ENCODE results near the gene ZNF329.

ZNF329 gene

GRCh38 chr19:58088521-58089052 lies 62.0 kb downstream of the ZNF329 start:
- no peaks in the 10 kb centered on the region for H3K4me1 ChIP-seq (ENCODE audit: insufficient read depth, low read length, poor library complexity, severe bottlenecking)
- peaks cover 14% of the 10 kb centered on the region; the same call in 1 of the 2 replicates for H3K9me3 ChIP-seq (ENCODE audit: insufficient read depth, low read depth, low read length)

GRCh38 chr19:58086825-58087710 lies 63.5 kb downstream of the ZNF329 start:
- Histone ChIP-seq H2AFZ (ENCODE audit: low read length) (no peak overlapping the region), H3K36me3 (ENCODE audit: insufficient read depth, low read length) (no peaks in the 10 kb centered on the region), H3F3A (ENCODE audit: low read depth) (no peaks in the 10 kb centered on the region), H3K9me3 (ENCODE audit: insufficient read depth, low read depth, low read length) (peaks cover 16% of the 10 kb centered on the region; the same call in 1 of the 2 replicates), H3K9ac (ENCODE audit: low read depth, low read length, poor library complexity, severe bottlenecking) (no peak overlapping the region), H3K4me2 (ENCODE audit: low read depth, low read length, poor library complexity, severe bottlenecking) (no peak overlapping the region), H4K20me1 (ENCODE audit: insufficient read depth, low read length, poor library complexity, severe bottlenecking) (no peaks in the 10 kb centered on the region), H3K27me3 (ENCODE audit: insufficient read depth, low read length, poor library complexity, severe bottlenecking) (no peaks in the 10 kb centered on the region), H3K4me3 (ENCODE audit: low read length, poor library complexity, severe bottlenecking) (no peak overlapping the region), H3K79me2 (ENCODE audit: insufficient read depth, low read length) (no peaks in the 10 kb centered on the region), H3K4me1 (ENCODE audit: insufficient read depth, low read length, poor library complexity, severe bottlenecking) (no peaks in the 10 kb centered on the region), H3K9me2 (replicated peaks; ENCODE audit: low read depth, low read length) (no peaks in the 10 kb centered on the region)
- TF ChIP-seq EZH2phosphoT487 (IDR thresholded peaks at IDR 0.05; ENCODE audit: borderline replicate concordance) (no peak), CTCF (conservative IDR thresholded peaks at IDR 0.05; ENCODE audit: low read length) (no peak)

More at GRCh38 chr19:58088521-58089052, 62.0 kb downstream of the ZNF329 start:
- TF ChIP-seq EZH2phosphoT487 (IDR thresholded peaks at IDR 0.05; ENCODE audit: borderline replicate concordance) (no peak), CTCF (conservative IDR thresholded peaks at IDR 0.05; ENCODE audit: low read length) (no peak)
- no peak overlapping the region for H2AFZ ChIP-seq (ENCODE audit: low read length)
- H3K4me3 ChIP-seq (ENCODE audit: low read length, poor library complexity, severe bottlenecking) = no peak overlapping the region
- H3K27me3 ChIP-seq (ENCODE audit: insufficient read depth, low read length, poor library complexity, severe bottlenecking) = no peaks in the 10 kb centered on the region
- no peaks in the 10 kb centered on the region for H3F3A ChIP-seq (ENCODE audit: low read depth)
- no peaks in the 10 kb centered on the region for H3K79me2 ChIP-seq (ENCODE audit: insufficient read depth, low read length)
- H3K36me3 ChIP-seq (ENCODE audit: insufficient read depth, low read length) = no peaks in the 10 kb centered on the region
- no peaks in the 10 kb centered on the region for H4K20me1 ChIP-seq (ENCODE audit: insufficient read depth, low read length, poor library complexity, severe bottlenecking)
- H3K9ac ChIP-seq (ENCODE audit: low read depth, low read length, poor library complexity, severe bottlenecking) = no peak overlapping the region
- no peak overlapping the region for H3K4me2 ChIP-seq (ENCODE audit: low read depth, low read length, poor library complexity, severe bottlenecking)
- no peaks in the 10 kb centered on the region for H3K9me2 ChIP-seq (replicated peaks; ENCODE audit: low read depth, low read length)

GRCh38 chr19:58085348-58085875 lies 65.2 kb downstream of the ZNF329 start:
- no peaks in the 10 kb centered on the region for H3K79me2 ChIP-seq (ENCODE audit: insufficient read depth, low read length)
- no peaks in the 10 kb centered on the region for H4K20me1 ChIP-seq (ENCODE audit: insufficient read depth, low read length, poor library complexity, severe bottlenecking)
- H2AFZ ChIP-seq (ENCODE audit: low read length) = no peak overlapping the region
- H3K4me2 ChIP-seq (ENCODE audit: low read depth, low read length, poor library complexity, severe bottlenecking) = no peak overlapping the region
- H3K9me3 ChIP-seq (ENCODE audit: insufficient read depth, low read depth, low read length) = peaks cover 26% of the 10 kb centered on the region; the same call in 1 of the 2 replicates
- no peaks in the 10 kb centered on the region for H3K36me3 ChIP-seq (ENCODE audit: insufficient read depth, low read length)
- no peaks in the 10 kb centered on the region for H3K9me2 ChIP-seq (replicated peaks; ENCODE audit: low read depth, low read length)
- H3K4me1 ChIP-seq (ENCODE audit: insufficient read depth, low read length, poor library complexity, severe bottlenecking) = no peaks in the 10 kb centered on the region
- no peak for TF ChIP-seq CTCF (conservative IDR thresholded peaks at IDR 0.05; ENCODE audit: low read length)
- TF ChIP-seq EZH2phosphoT487 (IDR thresholded peaks at IDR 0.05; ENCODE audit: borderline replicate concordance) = no peak
- no peaks in the 10 kb centered on the region for H3F3A ChIP-seq (ENCODE audit: low read depth)
- H3K9ac ChIP-seq (ENCODE audit: low read depth, low read length, poor library complexity, severe bottlenecking) = no peak overlapping the region
- H3K27me3 ChIP-seq (ENCODE audit: insufficient read depth, low read length, poor library complexity, severe bottlenecking) = no peaks in the 10 kb centered on the region
- H3K4me3 ChIP-seq (ENCODE audit: low read length, poor library complexity, severe bottlenecking) = no peak overlapping the region
